ENCODE results near the gene CASZ1. TPM values are rescaled to one million over a fixed set of nuclear protein-coding genes. Genes with fewer than 3 reads are reported as not detected.

CASZ1 gene
- total RNA-seq, 1 donor from 2014 or later: 63.6 TPM

- ATAC-seq: peak; percentile 55
- peaks cover 19% of the 10 kb centered on the region for H3K4me1 ChIP-seq
Observed at GRCh38 chr1:10738061-10739058, 58.1 kb downstream of the CASZ1 start.

DNA sequence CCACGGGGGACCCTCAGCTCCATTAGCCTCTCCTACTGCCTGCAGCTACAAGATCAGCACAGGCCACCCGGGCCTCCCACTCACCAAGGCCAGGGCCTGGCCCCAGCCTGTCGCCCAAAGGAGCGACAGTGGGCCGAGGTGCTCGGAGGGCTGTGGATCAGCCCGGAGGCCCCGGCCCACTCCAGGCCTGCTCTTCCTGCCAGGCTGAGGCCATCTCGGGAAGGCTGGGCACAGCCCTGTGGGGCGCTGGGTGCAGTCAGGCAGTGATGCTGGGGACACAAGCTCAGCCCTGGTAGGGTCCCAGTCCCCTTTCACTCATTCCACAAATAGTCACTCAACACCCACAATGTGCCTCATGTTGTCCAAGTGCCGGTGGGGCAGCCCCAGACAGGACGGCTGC lies 58.8 kb downstream of the CASZ1 start:
- intact Hi-C loops (cut with DNase I): no loop called here
- no peak for ATAC-seq
- peak overlapping the region; percentile 76 for H3K27ac ChIP-seq

More at GRCh38 chr1:10738061-10739058, 58.1 kb downstream of the CASZ1 start:
- peak; percentile 86 for DNase-seq
- intact Hi-C loops (cut with DNase I): no loop called here
- Histone ChIP-seq H3K27ac (peak overlapping the region; percentile 76), H3K9me3 (no peaks in the 10 kb centered on the region), H3K27me3 (no peaks in the 10 kb centered on the region), H3K4me3 (no peak overlapping the region), H3K36me3 (no peaks in the 10 kb centered on the region)
- TF ChIP-seq, protein P1, sequence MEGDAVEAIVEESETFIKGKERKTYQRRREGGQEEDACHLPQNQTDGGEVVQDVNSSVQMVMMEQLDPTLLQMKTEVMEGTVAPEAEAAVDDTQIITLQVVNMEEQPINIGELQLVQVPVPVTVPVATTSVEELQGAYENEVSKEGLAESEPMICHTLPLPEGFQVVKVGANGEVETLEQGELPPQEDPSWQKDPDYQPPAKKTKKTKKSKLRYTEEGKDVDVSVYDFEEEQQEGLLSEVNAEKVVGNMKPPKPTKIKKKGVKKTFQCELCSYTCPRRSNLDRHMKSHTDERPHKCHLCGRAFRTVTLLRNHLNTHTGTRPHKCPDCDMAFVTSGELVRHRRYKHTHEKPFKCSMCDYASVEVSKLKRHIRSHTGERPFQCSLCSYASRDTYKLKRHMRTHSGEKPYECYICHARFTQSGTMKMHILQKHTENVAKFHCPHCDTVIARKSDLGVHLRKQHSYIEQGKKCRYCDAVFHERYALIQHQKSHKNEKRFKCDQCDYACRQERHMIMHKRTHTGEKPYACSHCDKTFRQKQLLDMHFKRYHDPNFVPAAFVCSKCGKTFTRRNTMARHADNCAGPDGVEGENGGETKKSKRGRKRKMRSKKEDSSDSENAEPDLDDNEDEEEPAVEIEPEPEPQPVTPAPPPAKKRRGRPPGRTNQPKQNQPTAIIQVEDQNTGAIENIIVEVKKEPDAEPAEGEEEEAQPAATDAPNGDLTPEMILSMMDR (IDR thresholded peaks at IDR 0.05): no peak

GRCh38 chr1:10736634-10737586 lies 59.5 kb downstream of the CASZ1 start:
- Histone ChIP-seq H3K9me3 (no peaks in the 10 kb centered on the region), H3K36me3 (no peaks in the 10 kb centered on the region), H3K27ac (peak overlapping the region; percentile 76), H3K27me3 (no peaks in the 10 kb centered on the region), H3K4me1 (peaks cover 19% of the 10 kb centered on the region), H3K4me3 (no peak overlapping the region)
- DNase-seq (peak; percentile 88), ATAC-seq (peak; percentile 71)
- intact Hi-C loops (cut with DNase I): no loop called here
- TF ChIP-seq, protein P1 (IDR thresholded peaks at IDR 0.05): no peak

More for the DNA sequence above, 58.8 kb downstream of the CASZ1 start:
- Histone ChIP-seq H3K36me3 (no peaks in the 10 kb centered on the region), H3K4me3 (no peak overlapping the region), H3K9me3 (no peaks in the 10 kb centered on the region), H3K27me3 (no peaks in the 10 kb centered on the region), H3K4me1 (peaks cover 19% of the 10 kb centered on the region)
- TF ChIP-seq, protein P1 (IDR thresholded peaks at IDR 0.05): no peak
- DNase-seq: peak; percentile 62

- Histone ChIP-seq H3K36me3 (no peaks in the 10 kb centered on the region), H3K27ac (no peak overlapping the region), H3K4me1 (peaks cover 19% of the 10 kb centered on the region), H3K9me3 (no peaks in the 10 kb centered on the region), H3K27me3 (no peaks in the 10 kb centered on the region), H3K4me3 (no peak overlapping the region)
- ATAC-seq: no peak
- TF ChIP-seq, protein P1 (IDR thresholded peaks at IDR 0.05): no peak
- DNase-seq: no peak
- intact Hi-C loops (cut with DNase I): no loop called here
Observed at GRCh38 chr1:10735563-10736305, 60.7 kb downstream of the CASZ1 start.
